Activated naive CD8-positive, alpha-beta T cell treated with anti-CD3 and anti-CD28 coated beads for 36 hours (primary cell): ENCODE measurements around the gene MAN2A1. TPM values are rescaled to one million over a fixed set of nuclear protein-coding genes. Genes with fewer than 3 reads are reported as not detected.

Experiments used
- DNase-seq: peaks from one replicate; pipeline ENCODE4 v3.0.0; 2021
- H3K27ac Mint-ChIP-seq: one replicate; pipeline ENCODE4 v1.8.0; 2022; ENCODE audit warnings: mild to moderate bottlenecking, moderate library complexity, mixed read lengths
- H3K27me3 Mint-ChIP-seq: one replicate; pipeline ENCODE4 v1.8.0; 2022; ENCODE audit warnings: mild to moderate bottlenecking, mixed read lengths
- H3K36me3 Mint-ChIP-seq: one replicate; pipeline ENCODE4 v1.8.0; 2021; ENCODE audit warnings: mild to moderate bottlenecking, mixed read lengths
- H3K4me1 Mint-ChIP-seq: one replicate; pipeline ENCODE4 v1.8.0; 2021; ENCODE audit warnings: mixed read lengths
- H3K4me3 Mint-ChIP-seq: one replicate; pipeline ENCODE4 v1.8.0; 2022; ENCODE audit warnings: mild to moderate bottlenecking, moderate library complexity, mixed read lengths
- H3K9me3 Mint-ChIP-seq: one replicate; pipeline ENCODE4 v1.8.0; 2022; ENCODE audit warnings: mixed read lengths
- total RNA-seq, 2 experiments: library from RNA; stranded (reverse); gene quantifications; one replicate each; pipeline ENCODE4 v1.2.3, GENCODE V29; 2021

MAN2A1 gene
- total RNA-seq, 2 experiments from 2014 or later: 28.7 to 28.8 TPM

GRCh38 chr5:109916481-109917153, 226.9 kb downstream of the MAN2A1 start:
- Mint-ChIP-seq H3K9me3 (no peaks in the 10 kb centered on the region), H3K27ac (no peak overlapping the region), H3K4me3 (no peak overlapping the region), H3K27me3 (no peaks in the 10 kb centered on the region), H3K36me3 (peaks cover 2% of the 10 kb centered on the region), H3K4me1 (peaks cover 24% of the 10 kb centered on the region)
- no peak for DNase-seq
